ENCODE measurements around the gene SURF1. TPM values are rescaled to one million over a fixed set of nuclear protein-coding genes. Genes with fewer than 3 reads are reported as not detected.

Gene SURF1
- total and polyA plus RNA-seq, 2 donors (not counting 1 experiment from before 2014, with no cell fraction given), result 44.1 to 54.5 TPM

DNA sequence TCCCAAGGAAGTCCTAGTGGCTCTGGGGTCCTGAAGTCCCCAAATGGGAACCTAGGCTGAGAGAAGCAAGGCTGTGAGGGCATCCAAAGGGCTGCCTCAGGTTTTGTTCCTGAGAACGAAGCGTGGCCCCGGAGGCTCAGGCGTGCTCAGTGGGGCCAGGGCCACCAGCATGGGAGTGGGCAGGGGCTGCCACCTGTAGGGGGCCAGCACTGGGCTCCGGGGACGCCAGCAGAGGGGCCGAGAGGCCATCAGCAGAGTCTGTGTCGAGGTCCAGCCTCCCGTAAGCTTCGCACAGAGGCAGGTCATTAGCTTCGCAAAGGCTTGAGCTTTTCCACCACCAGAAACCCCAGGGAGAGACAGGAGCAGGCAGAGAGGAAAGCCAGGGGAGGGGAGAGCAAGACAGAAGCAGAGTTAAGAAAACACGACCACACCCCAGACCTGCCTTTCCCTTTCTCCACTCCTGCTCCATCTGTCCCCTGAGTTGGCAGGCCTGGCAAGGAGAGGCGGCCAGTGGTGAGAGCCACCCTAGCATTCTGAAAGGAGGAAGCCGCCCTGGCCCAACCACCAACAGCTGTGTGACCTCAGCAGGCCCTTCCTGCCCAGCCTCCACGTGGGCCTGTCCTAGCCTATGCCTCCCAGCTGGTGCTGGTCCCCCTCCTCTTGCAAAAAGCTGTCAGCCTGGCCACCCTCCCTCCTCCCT, 14.8 kb downstream of the SURF1 start:
- Histone ChIP-seq H2AFZ (ENCODE audit: insufficient read depth, low read depth, low read length, poor library complexity, severe bottlenecking) (no peak overlapping the region), H3K27me3 (replicated peaks in 1 of 4; ENCODE audit: control extremely low read depth in 1 of 4, control insufficient read depth in 3 of 4, insufficient read depth in 4 of 4, low read length in 3 of 4) (no peaks in the 10 kb centered on the region), H3K4me1 (ENCODE audit: control insufficient read depth in 2 of 2, insufficient read depth in 2 of 2, low read length in 2 of 2) (peaks cover 33 to 54% of the 10 kb centered on the region in 2 donors), H3K4me2 (replicated peaks; ENCODE audit: low read depth, low read length, poor library complexity, severe bottlenecking) (peak overlapping the region; percentile 67), H3K27ac (ENCODE audit: low read length in 2 of 2) (peak overlapping the region; percentile 75), H3K9ac (ENCODE audit: low read length) (no peak overlapping the region), H3K79me2 (ENCODE audit: control insufficient read depth, insufficient read depth, low read length) (peaks cover 30% of the 10 kb centered on the region), H4K20me1 (ENCODE audit: control insufficient read depth, insufficient read depth, low read length, poor library complexity, severe bottlenecking) (no peaks in the 10 kb centered on the region), H3K36me3 (replicated peaks in 1 of 2; ENCODE audit: control extremely low read depth in 1 of 2, control insufficient read depth in 1 of 2, extremely low read depth in 1 of 2, insufficient read depth in 2 of 2, low read length in 1 of 2) (peaks cover 0 to 58% of the 10 kb centered on the region in 2 experiments), H3K9me3 (ENCODE audit: control extremely low read depth in 1 of 3, control insufficient read depth in 2 of 3, insufficient read depth in 1 of 3, low read length in 2 of 3) (peaks cover 0 to 9% (median 3%) of the 10 kb centered on the region in 3 donors), H3K4me3 (ENCODE audit: control extremely low read depth in 1 of 5, extremely low read depth in 1 of 5, insufficient read depth in 1 of 5, low read depth in 2 of 5, low read length in 4 of 5) (no peak overlapping the region)
- intact Hi-C loops (cut with micrococcal nuclease), result no loop called here
- Mint-ChIP-seq H3K27me3 (no peaks in the 10 kb centered on the region), H3K9me3 (ENCODE audit: insufficient read depth) (no peaks in the 10 kb centered on the region), H3K27ac (peak overlapping the region; percentile 86), H3K4me1 (peaks cover 53% of the 10 kb centered on the region), H3K4me3 (peak overlapping the region; percentile 23)
- ChIA-PET POLR2A (no interaction called here), CTCF (no interaction called here)
- no peak for TF ChIP-seq CTCF (IDR thresholded peaks at IDR 0.05)
- TF ChIP-seq EZH2 (IDR thresholded peaks at IDR 0.05; ENCODE audit: borderline replicate concordance, insufficient read depth, low read depth, low read length, poor library complexity, severe bottlenecking), result no peak
- 82% methylated on average over 12 of the region's 15 CpGs for WGBS (ENCODE audit: insufficient coverage)
- ATAC-seq (ENCODE audit: low read depth) (peak; percentile 16), DNase-seq (no peak)

DNA sequence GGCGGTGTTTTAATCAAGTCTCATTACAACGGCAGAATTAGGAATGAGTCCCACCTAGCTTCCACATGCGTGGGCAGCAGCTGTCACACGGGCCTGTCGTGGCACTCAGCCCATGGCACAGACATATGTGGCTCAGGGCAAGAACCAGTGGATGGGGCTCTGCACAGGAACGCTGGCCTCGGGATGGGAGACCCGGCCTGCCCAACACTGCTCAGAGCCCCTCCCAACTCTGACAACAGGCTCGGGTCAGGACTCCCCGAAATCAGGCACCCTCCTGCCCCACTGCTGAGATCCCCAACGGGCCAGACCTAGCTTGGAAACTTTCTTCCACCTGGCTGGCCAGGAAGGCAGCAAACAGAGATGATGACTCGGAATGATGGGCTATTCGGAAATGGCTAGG, 15.4 kb downstream of the SURF1 start:
- CTCF ChIA-PET, result interaction anchor here (1.8 kb wide), 1 partner anchor 13 kb away, joined by 5 read pairs; no protein-coding TSS in a partner anchor
- no peak for DNase-seq
- intact Hi-C loops (cut with micrococcal nuclease), result no loop called here
- POLR2A ChIA-PET, result no interaction called here
- Histone ChIP-seq H3K9ac (ENCODE audit: low read length) (peak overlapping the region; percentile 28), H3K27ac (ENCODE audit: low read length in 2 of 2) (peak overlapping the region; percentile 75), H3K9me3 (ENCODE audit: control extremely low read depth in 1 of 3, control insufficient read depth in 2 of 3, insufficient read depth in 1 of 3, low read length in 2 of 3) (peaks cover 0 to 13% (median 3%) of the 10 kb centered on the region in 3 donors), H4K20me1 (ENCODE audit: control insufficient read depth, insufficient read depth, low read length, poor library complexity, severe bottlenecking) (no peaks in the 10 kb centered on the region), H3K4me2 (replicated peaks; ENCODE audit: low read depth, low read length, poor library complexity, severe bottlenecking) (peak overlapping the region; percentile 67), H3K4me3 (ENCODE audit: control extremely low read depth in 1 of 5, extremely low read depth in 1 of 5, insufficient read depth in 1 of 5, low read depth in 2 of 5, low read length in 4 of 5) (no peak overlapping the region), H2AFZ (ENCODE audit: insufficient read depth, low read depth, low read length, poor library complexity, severe bottlenecking) (no peak overlapping the region), H3K4me1 (ENCODE audit: control insufficient read depth in 2 of 2, insufficient read depth in 2 of 2, low read length in 2 of 2) (peaks cover 29 to 53% of the 10 kb centered on the region in 2 donors), H3K27me3 (replicated peaks in 1 of 4; ENCODE audit: control extremely low read depth in 1 of 4, control insufficient read depth in 3 of 4, insufficient read depth in 4 of 4, low read length in 3 of 4) (no peaks in the 10 kb centered on the region), H3K36me3 (replicated peaks in 1 of 2; ENCODE audit: control extremely low read depth in 1 of 2, control insufficient read depth in 1 of 2, extremely low read depth in 1 of 2, insufficient read depth in 2 of 2, low read length in 1 of 2) (peaks cover 0 to 58% of the 10 kb centered on the region in 2 experiments), H3K79me2 (ENCODE audit: control insufficient read depth, insufficient read depth, low read length) (peaks cover 27% of the 10 kb centered on the region)
- no peak for ATAC-seq (ENCODE audit: low read depth)
- 90% methylated on average over 13 of the region's 13 CpGs for WGBS (ENCODE audit: insufficient coverage)
- H3K4me1 Mint-ChIP-seq, result peaks cover 53% of the 10 kb centered on the region
- peak overlapping the region; percentile 86 for H3K27ac Mint-ChIP-seq
- H3K4me3 Mint-ChIP-seq, result peak overlapping the region; percentile 70
- H3K27me3 Mint-ChIP-seq, result no peaks in the 10 kb centered on the region
- H3K9me3 Mint-ChIP-seq (ENCODE audit: insufficient read depth), result no peaks in the 10 kb centered on the region
- TF ChIP-seq EZH2 (IDR thresholded peaks at IDR 0.05; ENCODE audit: borderline replicate concordance, insufficient read depth, low read depth, low read length, poor library complexity, severe bottlenecking), result no peak
- no peak for TF ChIP-seq CTCF (IDR thresholded peaks at IDR 0.05)

Data from B cell (primary cell).